ENCODE results near the gene ZNF134.

The ZNF134 gene

GRCh38 chr19:57613941-57614743 lies at the start of gene ZNF134:
Gene ZNF134 (plus strand): TSS chr19:57614242. CDS start chr19:57619469, 5,227 bp downstream.
- peak; percentile 89 for DNase-seq

- DNase-seq: no peak
These were observed 47.4 kb upstream of the ZNF134 start for GRCh38 chr19:57566396-57567265.

GRCh38 chr19:57570707-57571106 lies 43.3 kb upstream of the ZNF134 start:
- no peak for DNase-seq

GRCh38 chr19:57572415-57572947 lies 41.6 kb upstream of the ZNF134 start:
- DNase-seq: no peak

GRCh38 chr19:57576661-57577060 lies 37.4 kb upstream of the ZNF134 start:
- no peak for DNase-seq

- DNase-seq: peak; percentile 93
These were observed 35.4 kb upstream of the ZNF134 start, which contains the start of gene ZNF416 for GRCh38 chr19:57578487-57579205. Gene ZNF416 (minus strand): TSS chr19:57578911. CDS start chr19:57578704, 207 bp downstream.

GRCh38 chr19:57583104-57583520 lies 30.9 kb upstream of the ZNF134 start:
- no peak for DNase-seq

- peak; percentile 85 for DNase-seq
These were observed 30.3 kb upstream of the ZNF134 start, which contains the start of gene ZIK1 for GRCh38 chr19:57583521-57584416. Gene ZIK1 (plus strand): TSS chr19:57584145. CDS start chr19:57584357, 212 bp downstream.

- no peak for DNase-seq
These were observed 26.5 kb upstream of the ZNF134 start for GRCh38 chr19:57587529-57587928.

GRCh38 chr19:57599377-57599760 lies 14.7 kb upstream of the ZNF134 start:
- DNase-seq: no peak

- peak; percentile 82 for DNase-seq
These were observed 14.2 kb upstream of the ZNF134 start, which contains the start of gene ZNF530 for GRCh38 chr19:57599761-57600383. Gene ZNF530 (plus strand): TSS chr19:57599885. CDS start chr19:57604346, 4,461 bp downstream.

GRCh38 chr19:57606931-57607330 lies 7.1 kb upstream of the ZNF134 start:
- no peak for DNase-seq

- no peak for DNase-seq
These were observed 2.9 kb upstream of the ZNF134 start for GRCh38 chr19:57611113-57611512.

- no peak for DNase-seq
These were observed 1.3 kb downstream of the ZNF134 start for GRCh38 chr19:57615346-57615745.

- no peak for DNase-seq
These were observed 6.8 kb downstream of the ZNF134 start for GRCh38 chr19:57620673-57621348.

- no peak for DNase-seq
These were observed 9.0 kb downstream of the ZNF134 start for GRCh38 chr19:57623091-57623490.

GRCh38 chr19:57632987-57633831 lies 19.2 kb downstream of the ZNF134 start, which contains the start of gene ZNF211:
Gene ZNF211 (plus strand): TSS chr19:57633168. CDS start chr19:57633347, 179 bp downstream.
- peak; percentile 83 for DNase-seq

GRCh38 chr19:57633832-57634131 lies 19.7 kb downstream of the ZNF134 start:
- DNase-seq: no peak

GRCh38 chr19:57637379-57637778 lies 23.3 kb downstream of the ZNF134 start:
- no peak for DNase-seq

Data from activated CD4-positive, alpha-beta T cell treated with anti-CD3 and anti-CD28 coated beads, Interleukin-2, amount 50 U/mL, for 1 hour (primary cell).